Uterus (tissue), 2 donors: ENCODE data around the gene CAMK2D.

Experiments used
- CTCF ChIP-seq, 4 experiments: fragments of 200-600 bp in 2 of 4; fragments of 450-650 bp in 2 of 4; sonication (generic) in 2 of 4; IDR thresholded peaks; one replicate each; pipeline ENCODE4 v1.5.1; 2016 to 2019; ENCODE audit warnings: antibody characterized with exemption in 4 of 4, mild to moderate bottlenecking in 2 of 4, moderate library complexity in 1 of 4
- POLR2A ChIP-seq, 2 donors: fragments of 450-650 bp; IDR thresholded peaks; one replicate each; pipeline ENCODE4 v1.6.1; 2016; ENCODE audit warnings: antibody characterized with exemption in 2 of 2, mild to moderate bottlenecking in 1 of 2, moderate library complexity in 1 of 2

- TF ChIP-seq CTCF (IDR thresholded peaks at IDR 0.05), result no peak
- TF ChIP-seq POLR2A (IDR thresholded peaks at IDR 0.05), result no peak
These were observed 158.8 kb downstream of the CAMK2D start for GRCh38 chr4:113602646-113603228.
